Cardiac septum (tissue), 1 donor: ENCODE measurements around the gene GLRX. TPM values are rescaled to one million over a fixed set of nuclear protein-coding genes. Genes with fewer than 3 reads are reported as not detected.
"Not testable (repeated sequence)": the region's sequence is repeated elsewhere in the genome, so short reads cannot be mapped to it uniquely, and the experiment has no call there.

ENCODE experiments used
- DNase-seq: peaks from one replicate; pipeline ENCODE4 v3.0.0-alpha.2; 2020; ENCODE audit warnings: low spot score
- intact Hi-C: fragments of 100-400 bp; cut with DNase I; formaldehyde crosslinking; loops from one replicate; pipeline ENCODE4 v1.14.0; 2022
- long read RNA-seq: library from polyadenylated mRNA; unstranded; transcript quantifications from one replicate; pipeline ENCODE4 v2.0.0, GENCODE V29; 2021
- total RNA-seq: library from RNA; stranded (reverse); fragmentation: NEBNext Ultra II Directional; extraction: Animal tissue kit (Norgen Biotek cat#: 25700); gene quantifications from one replicate; pipeline ENCODE4 v1.2.1, GENCODE V29; 2021
- donor health status: DM: no; HTN: no; CAD: no.

The GLRX gene, protein sequence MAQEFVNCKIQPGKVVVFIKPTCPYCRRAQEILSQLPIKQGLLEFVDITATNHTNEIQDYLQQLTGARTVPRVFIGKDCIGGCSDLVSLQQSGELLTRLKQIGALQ
- total RNA-seq = 119 TPM
- long read RNA-seq, transcript GLRX-204 (2 exons, 3,407 nt) = minor isoform, 10 of 149 reads
- long read RNA-seq, transcript GLRX-201 (3 exons, 1,211 nt) = major isoform, 126 of 149 reads
- long read RNA-seq, partial matches to known transcripts = 3 of 149 reads
- long read RNA-seq, other reads (novel, unspliced or antisense) = 7 of 149 reads

DNA sequence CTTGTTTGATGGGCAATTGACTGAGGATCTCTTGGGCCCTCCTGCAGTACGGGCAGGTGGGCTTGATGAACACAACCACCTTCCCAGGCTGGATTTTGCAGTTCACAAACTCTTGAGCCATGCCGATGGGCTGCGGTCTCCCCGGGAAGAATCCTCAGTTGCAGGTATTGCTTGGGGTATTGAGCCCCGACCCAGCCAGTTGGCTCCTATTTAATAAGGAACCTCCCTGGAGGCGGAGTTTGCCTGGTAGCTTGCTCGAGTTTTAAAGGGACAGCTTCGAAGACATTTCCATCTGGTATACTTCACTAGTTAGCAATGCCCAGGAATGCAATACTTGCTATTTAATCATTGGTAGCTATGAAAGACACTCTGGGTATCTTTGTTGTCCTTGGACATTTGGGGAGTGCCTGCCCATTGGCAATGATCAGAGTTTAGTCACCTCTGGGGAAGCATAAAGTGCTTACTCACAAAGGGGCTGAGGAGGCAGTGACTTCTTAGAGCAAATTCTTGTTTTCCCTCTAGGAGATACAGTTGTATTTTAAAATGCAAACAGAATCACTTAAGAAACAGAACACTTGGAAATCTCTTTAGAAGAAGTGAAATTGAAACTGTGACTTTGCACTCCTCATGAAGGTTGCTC, at the start of gene GLRX:
Gene GLRX, minus strand, starts transcription at position 185 of the 640 bp plus-strand sequence. Its CDS starts 64 bp downstream, at position 121.
- DNase-seq = peak; percentile 89
- intact Hi-C loops = loop anchor here (1.0 to 5.0 kb wide), 2 partner anchors 13 to 90 kb away; partner anchors contain the start of gene RHOBTB3

DNA sequence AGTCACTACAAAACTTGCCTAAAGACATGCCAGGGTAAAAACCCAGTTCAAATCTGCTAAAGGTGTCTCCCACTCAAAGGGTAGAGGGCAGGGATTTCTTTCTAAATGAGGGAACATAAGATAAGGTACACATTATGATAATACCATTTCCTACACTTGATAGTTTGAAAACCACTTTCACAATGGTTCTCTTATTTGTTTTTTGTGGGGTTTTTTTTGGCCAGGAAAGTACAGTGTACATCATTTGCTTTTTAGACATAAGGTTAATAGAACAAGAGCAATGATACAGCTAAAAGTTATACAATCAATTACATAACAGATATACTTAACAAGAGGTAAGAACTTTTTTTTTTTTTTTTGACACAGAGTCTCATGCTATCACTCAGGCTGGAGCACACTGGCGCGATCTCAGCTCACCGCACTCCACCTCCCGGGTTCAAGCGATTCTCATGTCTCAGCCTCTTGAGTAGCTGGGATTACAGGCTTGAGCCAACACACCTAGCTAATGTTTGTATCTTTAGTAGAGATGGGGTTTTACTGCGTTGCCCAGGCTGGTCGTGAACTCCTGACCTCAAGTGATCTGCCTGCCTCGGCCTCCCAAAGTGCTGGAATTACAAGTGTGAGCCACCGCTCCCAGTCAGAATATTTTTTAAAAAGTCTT, 48.8 kb upstream of the GLRX start:
- intact Hi-C loops = no loop called here
- no peak for DNase-seq

DNA sequence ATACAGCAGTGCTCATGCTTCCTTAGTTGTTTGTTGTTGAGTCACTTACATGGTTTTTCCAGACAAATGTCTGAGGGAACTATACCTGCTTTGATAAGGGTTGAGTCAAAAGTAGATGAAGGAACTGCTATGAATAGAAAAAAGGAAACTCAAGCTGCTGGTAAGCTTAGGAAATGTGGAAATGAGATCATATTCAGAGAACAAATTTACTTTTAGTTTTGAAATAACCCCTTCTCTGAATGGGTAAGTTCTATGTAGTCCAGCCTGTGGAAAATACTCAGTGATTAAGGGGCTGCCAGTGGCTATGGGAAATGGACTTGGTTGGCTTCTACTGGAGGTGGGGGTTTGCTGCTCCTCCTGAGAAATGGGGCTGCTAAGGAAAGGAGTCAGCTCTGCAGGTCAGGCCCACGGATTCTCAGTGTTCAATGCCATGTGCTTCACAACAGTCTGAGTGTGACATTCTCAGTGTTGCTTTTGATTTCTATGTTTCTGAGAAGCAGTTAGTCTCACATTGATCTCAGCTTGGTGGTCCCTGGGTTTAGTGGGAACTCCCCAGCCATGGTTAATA, 47.7 kb upstream of the GLRX start:
- intact Hi-C loops = no loop called here
- no peak for DNase-seq

DNA sequence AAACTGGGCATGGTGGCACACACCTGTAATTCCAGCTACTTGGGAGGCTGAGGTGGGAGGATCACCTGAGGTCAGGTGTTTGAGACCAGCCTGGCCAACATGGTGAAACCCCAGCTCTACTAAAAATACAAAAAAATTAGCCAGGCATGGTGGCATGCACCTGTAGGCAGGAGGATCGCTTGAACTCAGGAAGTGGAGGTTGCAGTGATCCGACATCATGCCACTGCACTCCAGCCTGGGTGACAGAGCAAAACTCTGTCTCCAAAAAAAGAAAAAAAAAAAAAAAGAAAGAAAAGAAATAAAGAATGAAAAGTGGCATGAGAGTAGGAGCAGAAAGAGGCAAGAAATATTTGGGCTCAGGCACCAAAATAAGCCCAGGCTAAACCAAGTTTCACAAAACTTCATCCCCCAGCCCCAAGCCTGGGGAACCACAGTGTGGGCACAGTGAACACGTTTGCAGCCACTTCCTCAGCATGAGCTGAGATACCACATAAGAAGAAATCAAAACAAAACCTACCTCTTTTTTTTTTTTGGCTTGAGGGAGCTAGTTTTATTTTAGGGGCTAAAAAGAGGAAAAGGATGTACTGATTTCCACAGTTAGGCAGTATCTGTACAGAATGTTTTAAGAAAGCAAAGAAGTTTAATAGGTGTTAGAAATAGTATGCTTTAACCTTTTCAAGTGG, 46.8 kb upstream of the GLRX start:
- intact Hi-C loops = loop anchor here (10.0 kb wide), 1 partner anchor 255 kb away; no protein-coding TSS in a partner anchor
- not testable (repeated sequence) for DNase-seq

DNA sequence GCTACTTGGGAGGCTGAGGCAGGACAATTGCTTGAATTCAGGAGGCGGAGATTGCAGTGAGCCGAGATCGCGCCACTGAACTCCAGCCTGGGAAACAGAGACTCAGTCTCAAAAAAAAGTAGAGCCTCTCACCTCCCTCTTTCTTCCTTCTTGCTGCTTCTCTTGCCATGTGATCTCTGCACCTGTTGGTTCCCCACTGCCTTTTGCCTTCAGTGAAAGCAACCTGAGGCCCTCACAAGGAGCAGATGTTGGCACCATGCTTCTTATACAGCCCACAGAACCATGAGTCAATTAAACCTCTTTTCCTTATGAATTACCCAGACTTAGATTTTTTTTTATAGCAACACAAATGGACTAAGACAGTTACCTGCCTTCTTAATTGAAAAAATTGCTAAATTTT, 45.6 kb upstream of the GLRX start:
- intact Hi-C loops = loop anchor here (10.0 kb wide), 1 partner anchor 257 kb away; no protein-coding TSS in a partner anchor
- no peak for DNase-seq

DNA sequence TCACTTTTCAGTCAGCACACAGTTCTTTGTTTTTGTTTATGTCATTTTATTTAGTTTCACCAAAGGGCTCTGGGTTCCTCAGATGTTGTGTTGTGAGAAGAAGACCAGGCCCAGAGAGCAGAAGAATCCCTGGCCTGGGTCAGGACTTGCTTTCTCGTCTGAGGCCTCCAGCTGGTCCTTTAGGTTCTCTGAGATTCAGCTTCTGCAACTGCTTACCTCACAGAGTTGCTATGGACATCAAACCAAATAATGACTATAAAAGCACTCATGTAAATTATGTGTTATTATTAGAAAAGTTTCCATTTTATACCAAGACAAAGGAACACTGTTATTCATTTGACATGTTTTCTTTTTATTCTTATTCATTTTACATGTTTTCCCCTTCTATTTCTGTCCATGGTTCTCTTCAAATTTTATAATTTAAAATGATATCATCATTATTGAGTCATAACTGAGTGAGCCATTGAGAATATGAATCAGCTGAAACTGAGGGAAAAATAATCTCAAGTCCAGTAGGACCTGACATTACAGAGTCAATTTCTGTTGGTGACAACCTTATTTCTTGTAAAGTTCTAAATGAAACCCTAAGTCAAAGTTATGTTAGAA, 44.0 kb upstream of the GLRX start:
- DNase-seq = no peak
- intact Hi-C loops = loop anchor here (10.0 kb wide), 1 partner anchor 258 kb away; no protein-coding TSS in a partner anchor

DNA sequence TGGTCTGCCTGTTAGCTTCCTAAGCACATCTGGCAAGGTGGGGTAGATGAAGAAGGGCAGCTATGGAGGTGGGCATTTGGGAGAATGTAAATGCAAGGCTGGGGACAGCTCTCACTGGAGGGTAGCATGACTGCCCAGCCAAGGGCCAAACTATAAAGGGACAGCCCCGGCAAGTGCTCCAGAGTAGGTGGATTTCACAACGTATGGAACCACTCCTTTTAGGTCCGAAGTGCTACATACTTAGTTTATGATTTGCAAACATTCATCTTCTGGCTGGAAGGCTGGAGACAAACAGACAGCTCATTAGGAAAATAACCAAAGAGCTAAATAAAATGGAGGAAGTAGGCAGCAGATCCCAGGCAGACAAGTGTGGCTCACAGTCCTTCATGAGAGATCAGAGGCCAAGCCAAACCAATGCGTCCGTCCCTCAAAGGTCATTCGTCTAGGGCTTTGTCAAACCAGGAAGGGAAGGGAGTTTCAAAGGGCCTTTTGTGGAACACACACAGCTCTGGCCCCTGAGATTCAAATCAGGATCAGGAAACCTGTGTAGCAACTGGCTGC, 42.5 kb upstream of the GLRX start:
- intact Hi-C loops = loop anchor here (5.0 to 10.0 kb wide), 2 partner anchors 260 to 517 kb away; no protein-coding TSS in a partner anchor
- no peak for DNase-seq

DNA sequence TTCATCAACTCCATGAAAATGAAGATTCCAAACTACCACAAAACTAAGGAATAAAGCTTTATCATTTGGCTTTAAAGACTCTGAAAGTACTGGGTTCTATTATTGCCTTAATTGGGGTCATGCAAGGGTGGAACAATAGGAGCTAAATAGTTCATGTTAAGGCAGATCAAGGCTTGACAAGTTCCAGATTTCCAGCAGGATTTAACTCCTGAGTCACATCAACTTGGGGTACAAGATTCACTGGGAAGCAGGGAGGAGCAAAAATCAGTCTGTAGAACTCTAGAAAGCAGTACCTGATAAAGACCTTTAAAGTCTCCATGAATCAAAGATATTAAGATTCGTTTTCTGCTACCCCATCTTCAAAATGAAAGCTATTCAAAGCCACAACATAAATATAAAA, 41.9 kb upstream of the GLRX start:
- DNase-seq = no peak
- intact Hi-C loops = loop anchor here (5.0 to 10.0 kb wide), 2 partner anchors 260 to 518 kb away; no protein-coding TSS in a partner anchor

DNA sequence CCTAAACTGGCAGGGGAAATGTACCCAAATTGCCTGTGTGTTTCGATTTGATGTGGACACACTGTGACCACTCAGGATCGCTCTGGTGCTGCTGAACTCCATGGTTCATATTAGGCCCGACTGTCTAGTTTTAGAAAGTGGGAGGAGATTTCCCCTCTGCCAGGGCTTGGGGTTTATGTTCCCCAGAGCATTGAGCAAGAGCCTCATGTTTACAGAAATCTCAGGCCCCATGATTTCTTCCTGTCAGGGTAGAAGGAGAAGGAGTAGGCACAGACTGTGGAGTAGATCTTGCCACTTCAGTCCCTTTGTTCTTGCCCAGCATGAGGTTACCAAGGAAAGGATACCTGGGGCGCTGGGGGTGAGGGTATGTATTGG, 40.8 kb upstream of the GLRX start:
- DNase-seq = no peak
- intact Hi-C loops = loop anchor here (5.0 to 10.0 kb wide), 2 partner anchors 261 to 519 kb away; no protein-coding TSS in a partner anchor

DNA sequence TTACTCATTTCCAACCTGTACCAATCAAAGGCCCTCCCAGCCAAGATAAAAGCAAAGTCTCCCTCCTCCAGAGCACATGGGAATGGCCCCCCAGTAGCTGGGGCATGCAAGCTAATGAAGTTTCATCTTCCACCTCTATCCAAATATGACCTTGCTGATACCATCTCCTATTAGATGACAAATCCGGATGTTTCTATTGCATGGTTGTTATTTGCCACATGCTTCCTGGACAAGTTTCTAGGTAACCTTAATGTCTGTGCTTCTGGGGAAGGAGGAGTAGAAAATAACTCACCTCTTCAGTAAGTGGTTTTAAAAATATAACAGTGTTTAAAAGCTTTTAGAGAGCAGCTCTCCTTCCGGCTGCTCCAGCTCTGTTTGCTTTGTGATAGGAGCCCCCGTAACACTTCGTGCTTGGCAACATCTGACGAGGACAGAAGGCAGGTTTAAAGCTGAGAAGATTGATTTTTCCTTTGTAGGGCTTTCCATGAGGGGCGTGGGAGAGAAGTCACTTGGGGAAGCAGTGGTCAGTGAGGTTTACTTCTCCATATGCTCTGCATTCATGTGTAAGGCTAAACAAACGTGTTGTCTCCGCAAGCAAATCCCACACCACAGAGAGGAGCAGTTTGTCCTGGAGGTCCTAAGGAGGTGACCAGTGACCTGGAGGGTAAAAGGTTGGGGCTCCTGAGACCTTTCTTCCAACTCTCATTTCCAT, 40.3 kb upstream of the GLRX start:
- intact Hi-C loops = loop anchor here (5.0 to 10.0 kb wide), 2 partner anchors 262 to 519 kb away; no protein-coding TSS in a partner anchor

DNA sequence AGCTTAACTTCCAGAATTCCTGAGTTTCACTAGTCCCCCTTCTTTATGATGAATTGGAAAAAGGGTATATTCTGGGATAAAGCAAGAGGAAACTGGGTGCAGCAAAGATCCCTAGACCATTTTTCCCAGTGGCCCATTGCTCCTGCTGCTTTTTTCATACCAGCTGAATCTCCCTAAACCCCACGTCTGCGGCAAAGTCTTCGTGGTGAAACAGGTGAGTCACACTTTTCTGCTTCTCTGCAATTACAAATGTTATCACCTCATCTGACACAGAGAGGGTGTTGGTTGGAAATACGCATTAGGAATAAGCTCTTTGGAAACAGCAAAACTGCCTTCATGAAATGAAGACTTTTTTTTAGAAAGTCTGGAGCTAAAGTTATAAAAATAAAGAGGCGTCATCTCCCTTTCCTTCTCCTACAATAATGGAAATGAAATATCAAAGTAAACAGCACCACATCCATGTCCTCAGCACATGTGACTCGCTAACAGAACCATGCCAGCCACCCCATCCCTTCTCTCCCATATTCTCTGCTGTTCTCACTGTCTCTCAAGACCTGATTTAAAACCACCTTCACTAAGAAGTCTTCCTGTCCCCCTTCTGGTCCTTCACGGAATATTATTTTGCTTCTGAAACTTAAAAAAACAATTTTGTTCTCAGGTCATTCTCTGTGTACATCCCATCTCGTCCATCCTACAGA, 39.5 kb upstream of the GLRX start:
- intact Hi-C loops = loop anchor here (5.0 to 10.0 kb wide), 2 partner anchors 263 to 520 kb away; no protein-coding TSS in a partner anchor
- DNase-seq = no peak

More for the DNA sequence above, 40.3 kb upstream of the GLRX start:
- no peak for DNase-seq

DNA sequence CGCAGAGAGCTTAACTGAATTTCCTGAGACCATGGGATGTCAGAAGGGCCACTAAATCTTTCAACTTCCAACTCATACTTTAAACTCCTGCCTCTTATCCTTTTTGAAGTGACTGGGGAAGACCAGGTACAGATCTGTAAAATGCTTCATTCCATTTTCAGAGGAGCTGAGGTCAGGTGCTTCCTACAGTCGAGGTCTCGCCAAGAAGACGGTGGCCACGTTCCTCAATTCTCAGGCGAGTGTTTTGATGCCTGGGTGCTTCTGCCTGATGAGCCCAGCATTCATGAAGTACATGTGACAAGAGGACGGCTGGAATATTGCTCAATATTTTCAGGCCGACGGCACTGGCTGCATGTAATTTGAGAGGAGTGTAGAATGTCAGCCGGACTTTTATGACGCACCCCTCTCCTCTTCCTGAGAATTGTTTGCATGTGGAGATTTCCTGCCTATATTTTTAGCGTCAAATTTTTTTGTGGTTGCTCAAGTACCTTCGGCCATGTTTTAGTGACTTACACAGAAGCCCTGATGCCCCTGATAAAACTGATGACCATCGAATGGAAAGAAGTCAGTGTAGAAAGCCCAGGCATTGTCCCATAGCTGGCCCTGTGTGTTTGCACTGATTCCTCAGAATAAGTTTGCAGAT, 38.8 kb upstream of the GLRX start:
- intact Hi-C loops = loop anchor here (5.0 to 10.0 kb wide), 2 partner anchors 263 to 521 kb away; no protein-coding TSS in a partner anchor

DNA sequence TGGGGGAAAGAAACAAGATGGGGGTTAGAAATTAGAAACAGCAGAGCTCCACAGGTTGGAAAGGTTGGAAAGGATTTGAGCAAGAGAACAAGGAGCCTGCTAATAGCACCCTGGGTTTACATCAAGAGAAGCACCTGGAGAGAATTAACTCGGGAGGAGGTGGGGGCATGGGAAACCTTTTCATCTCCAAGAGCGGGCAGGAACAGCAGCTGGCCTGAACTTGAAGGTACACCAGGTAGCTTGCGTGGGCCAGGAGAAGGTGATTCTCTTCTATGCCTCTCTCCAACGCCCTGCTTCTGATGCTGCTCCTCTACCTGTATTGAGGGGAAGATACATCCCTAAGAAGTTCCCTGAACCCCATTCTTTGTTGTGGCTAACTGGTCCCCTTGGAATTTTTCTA, 37.1 kb upstream of the GLRX start:
- intact Hi-C loops = loop anchor here (5.0 to 10.0 kb wide), 4 partner anchors 265 to 743 kb away; no protein-coding TSS in a partner anchor
- DNase-seq = no peak

More for the DNA sequence above, 38.8 kb upstream of the GLRX start:
- DNase-seq = peak; percentile 86

DNA sequence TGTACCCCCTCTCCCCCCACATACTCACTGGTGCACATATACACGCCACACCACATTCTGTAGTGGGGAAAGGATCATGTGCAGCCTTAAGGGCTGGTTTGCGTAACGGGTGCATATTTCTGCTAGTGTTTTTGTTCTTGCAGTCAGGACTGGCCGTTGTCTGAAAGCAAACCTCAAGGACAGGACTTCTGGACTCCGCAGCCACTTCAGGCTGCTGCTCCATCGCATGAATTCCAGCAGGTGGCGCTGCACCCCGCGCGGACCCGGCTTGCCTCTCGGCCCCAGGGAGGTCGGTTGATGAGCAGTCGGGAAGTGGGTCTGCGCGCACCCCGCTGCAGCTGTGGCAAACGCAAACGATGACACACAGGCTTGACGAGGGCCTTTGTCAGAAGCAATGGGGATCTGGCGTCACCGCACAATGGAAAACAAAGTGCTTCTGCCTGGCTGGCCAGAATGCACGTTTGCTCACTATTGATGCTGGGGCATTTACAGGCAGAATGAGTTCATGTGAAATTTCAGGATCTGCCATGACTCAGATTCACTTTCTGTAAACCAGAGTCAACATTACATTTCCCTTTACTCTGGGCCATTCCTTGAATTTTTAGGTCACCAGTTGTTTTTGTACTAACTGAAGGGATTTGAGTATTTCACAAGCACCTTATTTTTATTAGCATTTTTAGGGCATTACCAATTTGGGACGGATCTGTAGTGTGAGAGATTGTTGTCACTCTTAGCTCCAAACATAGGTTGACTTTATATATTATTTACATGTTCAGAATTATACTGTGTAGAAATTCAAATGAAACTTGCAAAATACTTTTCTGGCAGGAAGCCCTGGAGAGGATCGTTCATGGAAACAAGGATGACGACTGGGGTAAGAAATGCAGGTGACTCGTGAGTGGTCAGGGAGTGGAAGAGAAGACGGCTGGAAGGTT, 36.4 kb upstream of the GLRX start:
- intact Hi-C loops = loop anchor here (1.0 to 10.0 kb wide), 4 partner anchors 100 to 743 kb away; no protein-coding TSS in a partner anchor
- peak; percentile 95 for DNase-seq

DNA sequence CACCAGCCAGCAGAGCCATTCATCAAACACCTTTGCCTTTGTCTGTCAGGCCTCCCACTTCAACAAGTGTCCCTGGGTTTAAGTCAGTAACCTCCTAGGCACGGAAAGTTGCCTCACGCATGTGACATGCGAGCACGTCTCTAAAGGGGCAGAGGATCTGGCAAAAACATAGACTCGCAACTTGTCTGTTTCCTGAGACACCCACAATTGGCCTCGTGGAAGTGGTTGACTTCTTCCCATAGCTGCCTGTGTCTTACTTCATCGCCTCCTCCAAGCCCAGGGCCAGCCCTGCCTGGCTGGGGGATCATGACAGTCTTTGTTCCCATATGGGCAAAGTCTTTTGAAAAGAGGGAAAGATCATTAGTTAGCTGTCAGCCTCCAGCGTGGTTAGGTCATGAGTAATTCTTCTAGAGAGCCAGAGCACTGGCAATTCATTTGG, 35.5 kb upstream of the GLRX start:
- DNase-seq = no peak
- intact Hi-C loops = loop anchor here (1.0 to 10.0 kb wide), 4 partner anchors 101 to 744 kb away; no protein-coding TSS in a partner anchor
